GM21723 (cell line): ENCODE results near the gene DPRX.
"Not testable (repeated sequence)": the region's sequence is repeated elsewhere in the genome, so short reads cannot be mapped to it uniquely, and the experiment has no call there.

Experiments
- ATAC-seq: cut with Tn5 transposase; IDR thresholded peaks from one replicate; pipeline ENCODE4 v1.9.1; 2021; ENCODE audit warnings: mild to moderate bottlenecking, moderate library complexity; ENCODE audit not compliant: unreplicated experiment

Gene DPRX

GRCh38 chr19:53644061-53644816 is 12.4 kb downstream of the DPRX start:
- no peak for ATAC-seq

- ATAC-seq = no peak
Observed at GRCh38 chr19:53646144-53646543, 14.3 kb downstream of the DPRX start.

- no peak for ATAC-seq
Observed at GRCh38 chr19:53647350-53647749, 15.6 kb downstream of the DPRX start.

- no peak for ATAC-seq
Observed at GRCh38 chr19:53647792-53648191, 16.0 kb downstream of the DPRX start.

GRCh38 chr19:53649746-53650593 is 18.2 kb downstream of the DPRX start:
- ATAC-seq = no peak

GRCh38 chr19:53652476-53652875 is 20.7 kb downstream of the DPRX start:
- no peak for ATAC-seq

- no peak for ATAC-seq
Observed at GRCh38 chr19:53655042-53655665, 23.4 kb downstream of the DPRX start.

- no peak for ATAC-seq
Observed at GRCh38 chr19:53657330-53657729, 25.5 kb downstream of the DPRX start.

GRCh38 chr19:53657778-53658177 is 26.0 kb downstream of the DPRX start:
- no peak for ATAC-seq

- no peak for ATAC-seq
Observed at GRCh38 chr19:53659292-53659691, 27.5 kb downstream of the DPRX start.

- ATAC-seq = no peak
Observed at GRCh38 chr19:53660584-53660983, 28.8 kb downstream of the DPRX start.

GRCh38 chr19:53662209-53662608 is 30.4 kb downstream of the DPRX start:
- ATAC-seq = no peak

- no peak for ATAC-seq
Observed at GRCh38 chr19:53664152-53664551, 32.4 kb downstream of the DPRX start.

GRCh38 chr19:53664760-53665159 is 33.0 kb downstream of the DPRX start:
- ATAC-seq = no peak

GRCh38 chr19:53666331-53666730 is 34.5 kb downstream of the DPRX start:
- ATAC-seq = not testable (repeated sequence)

- not testable (repeated sequence) for ATAC-seq
Observed at GRCh38 chr19:53668804-53669203, 37.0 kb downstream of the DPRX start.

GRCh38 chr19:53670345-53670744 is 38.5 kb downstream of the DPRX start:
- no peak for ATAC-seq

GRCh38 chr19:53671663-53672062 is 39.9 kb downstream of the DPRX start:
- no peak for ATAC-seq
